Measurements from ENCODE around the gene TSPO2. TPM values are rescaled to one million over a fixed set of nuclear protein-coding genes. Genes with fewer than 3 reads are reported as not detected.
A peak's percentile ranks its signal among the peaks of the same experiment; 100 is the strongest.

TSPO2 gene
- total and polyA plus RNA-seq, 2 of the 13 experiments (the other 11 are each of a cell fraction or from before 2014, with no cell fraction given) = 0.55 TPM; not detected in 1

DNA sequence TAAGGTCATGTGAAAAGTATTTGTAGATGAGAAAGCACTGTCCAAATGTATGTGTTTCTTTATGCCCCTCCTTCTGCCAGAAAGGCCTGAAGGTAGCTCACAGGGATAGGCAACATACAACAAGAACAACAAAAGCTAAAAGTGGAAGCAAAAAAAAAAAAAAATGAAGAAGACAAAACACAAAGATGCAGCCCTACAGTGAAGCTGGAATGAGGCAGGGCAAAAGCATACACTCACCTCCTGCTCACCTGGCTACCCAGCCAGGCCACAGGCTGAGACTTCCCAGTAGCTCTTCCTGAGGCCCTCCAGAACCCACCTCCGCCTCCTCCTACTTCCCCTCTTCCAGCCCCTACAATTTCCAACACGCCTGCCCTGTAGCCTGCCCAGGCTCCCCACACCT lies 5.7 kb upstream of the TSPO2 start (continued):
- TF ChIP-seq, protein P1, sequence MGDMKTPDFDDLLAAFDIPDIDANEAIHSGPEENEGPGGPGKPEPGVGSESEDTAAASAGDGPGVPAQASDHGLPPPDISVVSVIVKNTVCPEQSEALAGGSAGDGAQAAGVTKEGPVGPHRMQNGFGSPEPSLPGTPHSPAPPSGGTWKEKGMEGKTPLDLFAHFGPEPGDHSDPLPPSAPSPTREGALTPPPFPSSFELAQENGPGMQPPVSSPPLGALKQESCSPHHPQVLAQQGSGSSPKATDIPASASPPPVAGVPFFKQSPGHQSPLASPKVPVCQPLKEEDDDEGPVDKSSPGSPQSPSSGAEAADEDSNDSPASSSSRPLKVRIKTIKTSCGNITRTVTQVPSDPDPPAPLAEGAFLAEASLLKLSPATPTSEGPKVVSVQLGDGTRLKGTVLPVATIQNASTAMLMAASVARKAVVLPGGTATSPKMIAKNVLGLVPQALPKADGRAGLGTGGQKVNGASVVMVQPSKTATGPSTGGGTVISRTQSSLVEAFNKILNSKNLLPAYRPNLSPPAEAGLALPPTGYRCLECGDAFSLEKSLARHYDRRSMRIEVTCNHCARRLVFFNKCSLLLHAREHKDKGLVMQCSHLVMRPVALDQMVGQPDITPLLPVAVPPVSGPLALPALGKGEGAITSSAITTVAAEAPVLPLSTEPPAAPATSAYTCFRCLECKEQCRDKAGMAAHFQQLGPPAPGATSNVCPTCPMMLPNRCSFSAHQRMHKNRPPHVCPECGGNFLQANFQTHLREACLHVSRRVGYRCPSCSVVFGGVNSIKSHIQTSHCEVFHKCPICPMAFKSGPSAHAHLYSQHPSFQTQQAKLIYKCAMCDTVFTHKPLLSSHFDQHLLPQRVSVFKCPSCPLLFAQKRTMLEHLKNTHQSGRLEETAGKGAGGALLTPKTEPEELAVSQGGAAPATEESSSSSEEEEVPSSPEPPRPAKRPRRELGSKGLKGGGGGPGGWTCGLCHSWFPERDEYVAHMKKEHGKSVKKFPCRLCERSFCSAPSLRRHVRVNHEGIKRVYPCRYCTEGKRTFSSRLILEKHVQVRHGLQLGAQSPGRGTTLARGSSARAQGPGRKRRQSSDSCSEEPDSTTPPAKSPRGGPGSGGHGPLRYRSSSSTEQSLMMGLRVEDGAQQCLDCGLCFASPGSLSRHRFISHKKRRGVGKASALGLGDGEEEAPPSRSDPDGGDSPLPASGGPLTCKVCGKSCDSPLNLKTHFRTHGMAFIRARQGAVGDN (CRISPR knock-in tag; IDR thresholded peaks at IDR 0.05) = no peak
- TF ChIP-seq PHF21A (CRISPR knock-in tag; IDR thresholded peaks at IDR 0.05) (no peak), SP2 (CRISPR knock-in tag; IDR thresholded peaks at IDR 0.05) (no peak), ZFP1 (CRISPR knock-in tag; IDR thresholded peaks at IDR 0.05) (no peak)
- TF ChIP-seq, protein P2, sequence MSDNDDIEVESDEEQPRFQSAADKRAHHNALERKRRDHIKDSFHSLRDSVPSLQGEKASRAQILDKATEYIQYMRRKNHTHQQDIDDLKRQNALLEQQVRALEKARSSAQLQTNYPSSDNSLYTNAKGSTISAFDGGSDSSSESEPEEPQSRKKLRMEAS (IDR thresholded peaks at IDR 0.05) = no peak

GRCh38 chr6:41037107-41037900 lies 5.0 kb upstream of the TSPO2 start:
- BruUV-seq (replicated peaks) = no TSS peak
- ATAC-seq (no peak), FAIRE-seq (no peak), DNase-seq (ENCODE audit: low spot score) (no peak)
- in situ Hi-C loops (cut with HindIII; ENCODE audit: extremely low pct_ligation_motif_present, low pct_unique_long_range_greater_than_20kb) = loop anchor here (25.0 kb wide), 1 partner anchor 700 kb away; no protein-coding TSS in a partner anchor
- Histone ChIP-seq H3K4me1 (ENCODE audit: insufficient read depth, low read length) (peaks cover 72% of the 10 kb centered on the region), H3K36me3 (replicated peaks in 1 of 2; ENCODE audit: control insufficient read depth in 1 of 2, insufficient read depth in 2 of 2, low read length in 2 of 2) (peaks cover 0 to 1% of the 10 kb centered on the region in 2 experiments; a peak in 1 of 5 replicates), H4K20me1 (ENCODE audit: insufficient read depth, low read length) (no peaks in the 10 kb centered on the region), H2AFZ (ENCODE audit: low read length) (no peak overlapping the region), H3K4me2 (ENCODE audit: low read depth, low read length) (no peak overlapping the region), H3K9ac (ENCODE audit: insufficient read depth, low read depth, low read length) (no peak overlapping the region), H3K27me3 (ENCODE audit: control insufficient read depth in 1 of 2, insufficient read depth in 2 of 2, low read length in 2 of 2) (no peaks in the 10 kb centered on the region), H3K27ac (ENCODE audit: extremely low read length, insufficient read depth, low read length) (no peak overlapping the region), H3K79me2 (ENCODE audit: insufficient read depth, low read length) (no peaks in the 10 kb centered on the region), H3K4me3 (replicated peaks in 1 of 3; ENCODE audit: insufficient read depth in 1 of 3, low read depth in 2 of 3, low read length in 3 of 3) (no peak overlapping the region), H3K9me3 (ENCODE audit: low read length) (no peaks in the 10 kb centered on the region)
- CTCF ChIA-PET (ENCODE audit: low intra/inter-chr PET ratio, low total read pairs) = interaction anchor here (3.3 kb wide), 1 partner anchor 28 kb away, joined by 25 read pairs; no protein-coding TSS in a partner anchor
- TF ChIP-seq ZNF644 (CRISPR knock-in tag; IDR thresholded peaks at IDR 0.05; ENCODE audit: low read depth) (peak; percentile 34; the same call in 1 of the 2 replicates), YY1 (IDR thresholded peaks at IDR 0.05; ENCODE audit: insufficient read depth, insufficient replicate concordance, low read depth, low read length) (no peak)
- intact Hi-C loops (cut with micrococcal nuclease; ENCODE audit: unreplicated experiment) = no loop called here
- 95% methylated on average over 13 of the region's 13 CpGs for WGBS (ENCODE audit: low lambda C conversion rate)
- POLR2A ChIA-PET = interaction anchor here (1.2 to 2.3 kb wide), 3 partner anchors 27 to 40 kb away, joined by 3 to 10 read pairs (median 10); partner anchors contain the start of genes NFYA and OARD1

Data from HepG2 (cell line).